PFSK-1 (cell line): ENCODE results near the gene TRAP1.

ENCODE experiments used
- POLR2AphosphoS5 ChIP-seq: IDR thresholded peaks from 2 replicates; pipeline ENCODE4 v1.6.1; 2012; ENCODE audit warnings: low read depth, mild to moderate bottlenecking, control low read depth, low read length, moderate library complexity
- REST ChIP-seq, 2 experiments: IDR thresholded peaks; 2 replicates each; pipeline versions ENCODE4 v1.6.1 to v1.8.0; 2011 to 2012; ENCODE audit warnings: low read depth in 2 of 2, low read length in 2 of 2, control low read depth in 1 of 2, inconsistent platforms in 1 of 2, mild to moderate bottlenecking in 1 of 2, moderate library complexity in 1 of 2; ENCODE audit not compliant: insufficient read depth in 1 of 2
- SIN3A ChIP-seq: IDR thresholded peaks from 2 replicates; pipeline ENCODE4 v1.6.1; 2012; ENCODE audit warnings: mild to moderate bottlenecking, low read length, moderate library complexity, borderline replicate concordance; ENCODE audit not compliant: insufficient read depth
- TAF1 ChIP-seq: IDR thresholded peaks from 2 replicates; pipeline ENCODE4 v1.6.1; 2012; ENCODE audit warnings: low read length, control low read depth, borderline replicate concordance; ENCODE audit not compliant: insufficient read depth

GRCh38 chr16:3728424-3729160, 11.3 kb upstream of the TRAP1 start:
- TF ChIP-seq REST (IDR thresholded peaks at IDR 0.05; ENCODE audit: insufficient read depth in 1 of 2, low read depth in 2 of 2, low read length in 2 of 2) (no peak), SIN3A (no peak), TAF1 (no peak), POLR2AphosphoS5 (no peak)
